H1 (cell line): ENCODE measurements around the gene RASSF5. TPM values are rescaled to one million over a fixed set of nuclear protein-coding genes. Genes with fewer than 3 reads are reported as not detected.

Source experiments
- CTCF ChIA-PET: fragments of 300-600 bp; sonication (Branson Sonifier 250); formaldehyde crosslinking; loops from one replicate; lab custom pipeline; 2021; ENCODE audit not compliant: partially characterized antibody; lab: Charles Lee
- POLR2A ChIA-PET: fragments of 300-600 bp; sonication (Branson Sonifier 250); formaldehyde crosslinking; loops from one replicate; lab custom pipeline; 2021; ENCODE audit warnings: inconsistent platforms; ENCODE audit not compliant: partially characterized antibody; lab: Charles Lee
- DNase-seq, 2 experiments: peaks; one replicate each; pipeline versions ENCODE4 v3.0.0 to v3.0.0-alpha.2; 2010 to 2022; ENCODE audit warnings: low spot score in 2 of 2, low read depth in 1 of 2, mixed read lengths in 1 of 2
- FAIRE-seq: peaks from 2 replicates; lab custom pipeline; 2011; peaks lifted over from hg19 to GRCh38; lab: Jason Lieb, UNC
- H2AFZ ChIP-seq: 2 replicates; pipeline ENCODE4 v1.8.1; 2012; ENCODE audit warnings: low read length, inconsistent platforms
- H2AK5ac ChIP-seq: 2 replicates; pipeline ENCODE4 v1.6.1; 2013; ENCODE audit warnings: low read depth, low read length
- H2BK120ac ChIP-seq: replicated peaks from 2 replicates; pipeline ENCODE3; 2013; ENCODE audit warnings: low read depth, low read length, inconsistent platforms
- H2BK12ac ChIP-seq: 2 replicates; pipeline ENCODE4 v1.6.1; 2013; ENCODE audit warnings: low read depth, low read length
- H2BK15ac ChIP-seq: 2 replicates; pipeline ENCODE4 v1.6.1; 2013; ENCODE audit warnings: low read length
- H2BK20ac ChIP-seq: 2 replicates; pipeline ENCODE4 v1.6.1; 2013; ENCODE audit warnings: low read length
- H2BK5ac ChIP-seq: 2 replicates; pipeline ENCODE4 v1.6.1; 2013; ENCODE audit warnings: low read depth, low read length
- H3K14ac ChIP-seq: 2 replicates; pipeline ENCODE4 v1.6.1; 2013; ENCODE audit warnings: inconsistent platforms; ENCODE audit not compliant: insufficient read length
- H3K18ac ChIP-seq: 2 replicates; pipeline ENCODE4 v1.6.1; 2013; ENCODE audit warnings: low read length; ENCODE audit errors: extremely low read depth
- H3K23ac ChIP-seq: 2 replicates; pipeline ENCODE4 v1.6.1; 2013; ENCODE audit warnings: inconsistent platforms; ENCODE audit not compliant: insufficient read length
- H3K23me2 ChIP-seq: 2 replicates; pipeline ENCODE4 v1.6.1; 2013; ENCODE audit warnings: low read depth, low read length
- H3K27ac ChIP-seq: 2 replicates; pipeline ENCODE4 v1.6.1; 2011; ENCODE audit warnings: low read depth, low read length, inconsistent platforms
- H3K27me3 ChIP-seq, 4 experiments: replicated peaks in 1 of 4; 1 replicate in 1 of 4; 2 replicates in 3 of 4; pipeline versions ENCODE4 v1.6.1 to v1.8.1; 2011 to 2013; ENCODE audit warnings: low read length in 3 of 4, mild to moderate bottlenecking in 3 of 4, inconsistent platforms in 2 of 4, mixed read lengths in 2 of 4, moderate library complexity in 1 of 4; ENCODE audit not compliant: control insufficient read depth in 3 of 4, insufficient read depth in 3 of 4; ENCODE audit errors: extremely low read depth in 1 of 4
- H3K36me3 ChIP-seq, 4 experiments: 2 replicates each; pipeline versions ENCODE4 v1.6.1 to v1.8.1; 2011 to 2013; ENCODE audit warnings: mild to moderate bottlenecking in 4 of 4, low read length in 3 of 4, moderate library complexity in 2 of 4, control low read depth in 1 of 4, inconsistent platforms in 1 of 4; ENCODE audit not compliant: insufficient read depth in 4 of 4, control insufficient read depth in 2 of 4
- H3K4ac ChIP-seq: replicated peaks from 2 replicates; pipeline ENCODE3; 2013; ENCODE audit warnings: low read length, low read depth, mixed read lengths, inconsistent platforms; ENCODE audit not compliant: insufficient read length
- H3K4me1 ChIP-seq, 4 experiments: replicated peaks in 1 of 4; 1 replicate in 1 of 4; 2 replicates in 3 of 4; pipeline versions ENCODE4 v1.6.1 to v1.8.1; 2011 to 2013; ENCODE audit warnings: low read length in 3 of 4, inconsistent platforms in 2 of 4, mixed read lengths in 1 of 4; ENCODE audit not compliant: insufficient read depth in 4 of 4, control insufficient read depth in 3 of 4
- H3K4me2 ChIP-seq, 2 experiments: 2 replicates each; pipeline versions ENCODE4 v1.6.1 to v1.8.1; 2011 to 2013; ENCODE audit warnings: low read depth in 2 of 2, low read length in 2 of 2, control low read depth in 1 of 2, inconsistent platforms in 1 of 2, mild to moderate bottlenecking in 1 of 2; ENCODE audit not compliant: insufficient read depth in 1 of 2
- H3K4me3 ChIP-seq, 4 experiments: fragments of 200-600, 300-600 bp in 1 of 4; sonication (generic), shearing (Covaris generic), sonication (Bioruptor Twin) in 1 of 4; 2 replicates each; pipeline versions ENCODE4 v1.5.1 to v1.8.1; 2011 to 2016; ENCODE audit warnings: low read length in 4 of 4, low read depth in 3 of 4, control low read depth in 2 of 4, inconsistent platforms in 2 of 4, mild to moderate bottlenecking in 2 of 4, mixed read lengths in 1 of 4, moderate library complexity in 1 of 4; ENCODE audit not compliant: insufficient read depth in 2 of 4; ENCODE audit errors: extremely low read depth in 1 of 4
- H3K56ac ChIP-seq: replicated peaks from 2 replicates; pipeline ENCODE3; 2013; ENCODE audit warnings: low read depth, mild to moderate bottlenecking, mixed read lengths, low read length, inconsistent platforms; ENCODE audit not compliant: insufficient read length
- H3K79me1 ChIP-seq: 2 replicates; pipeline ENCODE4 v1.6.1; 2013; ENCODE audit warnings: low read depth, low read length, control low read depth
- H3K79me2 ChIP-seq, 2 experiments: 2 replicates each; pipeline versions ENCODE4 v1.6.1 to v1.8.1; 2012 to 2013; ENCODE audit warnings: low read length in 2 of 2, mild to moderate bottlenecking in 2 of 2, inconsistent platforms in 1 of 2; ENCODE audit not compliant: insufficient read depth in 2 of 2, control insufficient read depth in 1 of 2
- H3K9ac ChIP-seq, 4 experiments: replicated peaks in 1 of 4; 1 replicate in 1 of 4; 2 replicates in 3 of 4; pipeline versions ENCODE4 v1.6.1 to v1.8.1; 2011 to 2013; ENCODE audit warnings: low read depth in 3 of 4, low read length in 3 of 4, control low read depth in 2 of 4, mild to moderate bottlenecking in 2 of 4, moderate library complexity in 2 of 4, inconsistent platforms in 1 of 4; ENCODE audit errors: extremely low read depth in 1 of 4
- H3K9me3 ChIP-seq, 2 experiments: 2 replicates each; pipeline versions ENCODE4 v1.6.1 to v1.8.1; 2012 to 2013; ENCODE audit warnings: mild to moderate bottlenecking in 2 of 2, moderate library complexity in 2 of 2, control low read depth in 1 of 2, inconsistent platforms in 1 of 2, low read depth in 1 of 2, low read length in 1 of 2, mixed read lengths in 1 of 2; ENCODE audit not compliant: insufficient read depth in 2 of 2
- H4K20me1 ChIP-seq, 2 experiments: replicated peaks in 1 of 2; 2 replicates each; pipeline versions ENCODE3 to v1.8.1; 2011 to 2013; ENCODE audit warnings: inconsistent platforms in 2 of 2, low read length in 2 of 2, mild to moderate bottlenecking in 1 of 2; ENCODE audit not compliant: insufficient read depth in 2 of 2, control insufficient read depth in 1 of 2
- H4K5ac ChIP-seq: 2 replicates; pipeline ENCODE4 v1.6.1; 2013; ENCODE audit warnings: low read length, low read depth, mixed read lengths, inconsistent platforms; ENCODE audit not compliant: insufficient read length
- H4K8ac ChIP-seq: 2 replicates; pipeline ENCODE4 v1.8.0; 2013; ENCODE audit warnings: mild to moderate bottlenecking, moderate library complexity, low read length, inconsistent platforms; ENCODE audit not compliant: insufficient read depth; ENCODE audit errors: extremely low read depth
- H4K91ac ChIP-seq: replicated peaks from 2 replicates; pipeline ENCODE3; 2013; ENCODE audit warnings: low read length, mixed read lengths, inconsistent platforms; ENCODE audit not compliant: insufficient read length
- ASH2L ChIP-seq: fragments of 200-600, 300-600 bp; sonication (generic); IDR thresholded peaks from one replicate; pipeline ENCODE4 v1.7.1; 2017; ENCODE audit warnings: low read length
- BRCA1 ChIP-seq: IDR thresholded peaks from 2 replicates; pipeline ENCODE4 v1.6.1; 2012; ENCODE audit warnings: low read depth, low read length, improper control_type of control experiment
- CBX5 ChIP-seq: fragments of 300-800, 300-1000 bp; sonication (generic); IDR thresholded peaks from 2 replicates; pipeline ENCODE4 v1.7.1; 2016; ENCODE audit warnings: antibody characterized with exemption, low read length, low read depth
- CBX8 ChIP-seq: fragments of 300-800, 300-1000 bp; sonication (generic); IDR thresholded peaks from 2 replicates; pipeline ENCODE4 v1.7.1; 2016; ENCODE audit warnings: low read depth, low read length, borderline replicate concordance
- CTBP2 ChIP-seq: IDR thresholded peaks from 2 replicates; pipeline ENCODE4 v1.7.0; 2011; ENCODE audit warnings: borderline replicate concordance, mild to moderate bottlenecking, moderate library complexity, mixed read lengths, low read length; ENCODE audit not compliant: insufficient read depth, insufficient read length
- EP300 ChIP-seq, 2 experiments: IDR thresholded peaks; 1 replicate in 1 of 2; 2 replicates in 1 of 2; pipeline ENCODE4 v1.6.1; 2011 to 2012; ENCODE audit warnings: low read depth in 2 of 2, low read length in 2 of 2, mild to moderate bottlenecking in 2 of 2, borderline replicate concordance in 1 of 2, inconsistent platforms in 1 of 2, moderate library complexity in 1 of 2
- JUN ChIP-seq: IDR thresholded peaks from 2 replicates; pipeline ENCODE4 v1.6.1; 2011; ENCODE audit warnings: low read depth, mild to moderate bottlenecking, improper control_type of control experiment, low read length
- JUND ChIP-seq: IDR thresholded peaks from 2 replicates; pipeline ENCODE4 v1.6.1; 2011; ENCODE audit warnings: mild to moderate bottlenecking, improper control_type of control experiment, low read length
- SP1 ChIP-seq: IDR thresholded peaks from 2 replicates; pipeline ENCODE4 v1.6.1; 2011; ENCODE audit warnings: low read depth, low read length
- SP4 ChIP-seq: IDR thresholded peaks from 2 replicates; pipeline ENCODE4 v1.6.1; 2012; ENCODE audit warnings: low read length, inconsistent platforms
- TEAD4 ChIP-seq: IDR thresholded peaks from 2 replicates; pipeline ENCODE4 v1.6.1; 2012; ENCODE audit warnings: low read depth, low read length, inconsistent platforms, mixed read lengths
- WGBS, 2 experiments: shearing (Covaris generic) in 1 of 2; methylation state at CpG; one replicate each; pipeline versions ENCODE4 v1.1.6 to v1.1.7; 2013 to 2015; ENCODE audit warnings: low lambda C conversion rate in 2 of 2, mixed read lengths in 2 of 2, inconsistent platforms in 1 of 2, low coverage in 1 of 2, missing lambda C conversion rate in 1 of 2; ENCODE audit not compliant: insufficient replicate concordance in 2 of 2, insufficient coverage in 1 of 2, insufficient read length in 1 of 2; ENCODE audit errors: extremely low coverage in 1 of 2, missing lambda C conversion rate in 1 of 2; 5-methylcytosine and 5-hydroxymethylcytosine counted together
- polyA plus RNA-seq, 7 experiments: library from polyadenylated mRNA; depleted of rRNA in 3 of 7; stranded (reverse) in 5 of 7; unstranded in 2 of 7; fragments of >200 nt in 5 of 7; fragments of 200-250 nt in 2 of 7; gene quantifications; 1 replicate in 5 of 7; 2 replicates in 1 of 7; 4 replicates in 1 of 7; pipeline versions ENCODE4 v1.2.1 to v1.2.3, GENCODE V29; 2011 to 2013; ENCODE audit warnings: missing spikeins in 2 of 7, mixed read lengths in 2 of 7
- total RNA-seq: library from RNA; stranded (reverse); fragmentation: NEBNext Ultra II Directional; extraction: Animal tissue kit (Norgen Biotek cat#: 25700); gene quantifications from 2 replicates; pipeline ENCODE4 v1.2.1, GENCODE V29; 2021

Gene RASSF5
- total and polyA plus RNA-seq, 2 of the 8 experiments (the other 6 are each of a cell fraction or from before 2014, with no cell fraction given) = 0.82 to 1.8 TPM

GRCh38 chr1:206502812-206503211, 4.5 kb upstream of the RASSF5 start:
- FAIRE-seq (no peak), DNase-seq (no peak)
- H2BK5ac ChIP-seq = no peak overlapping the region
- H4K91ac ChIP-seq = no peak overlapping the region
- no peak overlapping the region for H3K4me3 ChIP-seq
- no peaks in the 10 kb centered on the region for H3K9me3 ChIP-seq
- H2BK15ac ChIP-seq = no peak overlapping the region
- no peaks in the 10 kb centered on the region for H3K79me1 ChIP-seq
- no peak overlapping the region for H3K4ac ChIP-seq
- no peak overlapping the region for H3K14ac ChIP-seq
- no peak overlapping the region for H3K4me2 ChIP-seq
- H3K27ac ChIP-seq = no peak overlapping the region
- ChIA-PET CTCF (interaction anchor here (1.0 to 13.3 kb wide), 7 partner anchors 10 to 110 kb away, joined by 3 to 167 read pairs (median 6); partner anchors contain the start of gene EIF2D), POLR2A (no interaction called here)
- H3K56ac ChIP-seq = no peak overlapping the region
- no peaks in the 10 kb centered on the region for H3K79me2 ChIP-seq
- no peak overlapping the region for H2AFZ ChIP-seq
- no peak overlapping the region for H2BK12ac ChIP-seq
- no peak overlapping the region for H2BK20ac ChIP-seq
- no peak overlapping the region for H2BK120ac ChIP-seq
- no peak overlapping the region for H4K5ac ChIP-seq
- H2AK5ac ChIP-seq = no peak overlapping the region
- H3K23ac ChIP-seq = no peak overlapping the region
- 83% methylated on average over 1 of the region's 1 CpG; no CpG with 5 or more reads in 1 of the 2 experiments for WGBS, 2 experiments
- H4K8ac ChIP-seq = no peak overlapping the region
- no peak overlapping the region for H3K9ac ChIP-seq
- TF ChIP-seq SP4 = no peak
- TF ChIP-seq ASH2L = no peak
- no peak for TF ChIP-seq TEAD4
- no peak for TF ChIP-seq CBX8
- TF ChIP-seq SP1 = no peak
- no peak for TF ChIP-seq BRCA1
- TF ChIP-seq EP300 (IDR thresholded peaks at IDR 0.05; ENCODE audit: borderline replicate concordance in 1 of 2, low read depth in 2 of 2, low read length in 2 of 2) = no peak
- no peak for TF ChIP-seq JUND
- TF ChIP-seq CTBP2 = no peak
- no peak for TF ChIP-seq JUN
- TF ChIP-seq CBX5 = no peak
- H3K23me2 ChIP-seq = peaks cover 5% of the 10 kb centered on the region; the same call in 1 of the 2 replicates
- no peak overlapping the region for H3K18ac ChIP-seq
- H3K36me3 ChIP-seq = no peaks in the 10 kb centered on the region
- H3K27me3 ChIP-seq = peaks cover 13 to 30% (median 27%) of the 10 kb centered on the region in 4 experiments
- no peaks in the 10 kb centered on the region for H4K20me1 ChIP-seq
- peaks cover 0 to 5% (median 2%) of the 10 kb centered on the region in 4 experiments; a peak in 3 of 7 replicates for H3K4me1 ChIP-seq
